ENCODE measurements around the gene ARMC12. TPM values are rescaled to one million over a fixed set of nuclear protein-coding genes. Genes with fewer than 3 reads are reported as not detected.

The ARMC12 gene
- total and polyA plus RNA-seq, 2 of the 13 experiments (the other 11 are each of a cell fraction or from before 2014, with no cell fraction given), result 1.3 TPM; not detected in 1

GRCh38 chr6:35746516-35746915 lies 9.7 kb downstream of the ARMC12 start:
- peaks cover 27% of the 10 kb centered on the region for H3K4me1 ChIP-seq (ENCODE audit: insufficient read depth, low read length)
- BruUV-seq (replicated peaks), result no TSS peak
- H4K20me1 ChIP-seq (ENCODE audit: insufficient read depth, low read length), result no peaks in the 10 kb centered on the region
- no peak for TF ChIP-seq SP2 (CRISPR knock-in tag; IDR thresholded peaks at IDR 0.05)
- no peak for TF ChIP-seq ZNF383 (CRISPR knock-in tag; IDR thresholded peaks at IDR 0.05; ENCODE audit: borderline replicate concordance)
- no peak for TF ChIP-seq MBNL3 (CRISPR knock-in tag; conservative IDR thresholded peaks at IDR 0.05)
- no peak for TF ChIP-seq RAD21 (CRISPR knock-in tag; IDR thresholded peaks at IDR 0.05)
- no peak for TF ChIP-seq REPIN1 (CRISPR knock-in tag; IDR thresholded peaks at IDR 0.05; ENCODE audit: borderline replicate concordance, low read depth)
- TF ChIP-seq FOXP1 (IDR thresholded peaks at IDR 0.05), result no peak
- TF ChIP-seq FOXP1 (CRISPR knock-in tag; IDR thresholded peaks at IDR 0.05), result no peak
- TF ChIP-seq ZNF446 (CRISPR knock-in tag; IDR thresholded peaks at IDR 0.05), result no peak
- no peak for TF ChIP-seq ZNF556 (CRISPR knock-in tag; IDR thresholded peaks at IDR 0.05; ENCODE audit: borderline replicate concordance)
- no peak for TF ChIP-seq THAP9 (CRISPR knock-in tag; IDR thresholded peaks at IDR 0.05; ENCODE audit: borderline replicate concordance)
- TF ChIP-seq PPARG (CRISPR knock-in tag; conservative IDR thresholded peaks at IDR 0.05), result no peak
- intact Hi-C loops (cut with micrococcal nuclease; ENCODE audit: unreplicated experiment) (no loop called here), in situ Hi-C loops (cut with HindIII; ENCODE audit: extremely low pct_ligation_motif_present, low pct_unique_long_range_greater_than_20kb) (no loop called here)
- no peaks in the 10 kb centered on the region for H3K79me2 ChIP-seq (ENCODE audit: insufficient read depth, low read length)
- H3K27ac ChIP-seq (ENCODE audit: extremely low read length, insufficient read depth, low read length), result no peak overlapping the region
- no peak overlapping the region for H3K4me2 ChIP-seq (ENCODE audit: low read depth, low read length)
- no peak for DNase-seq (ENCODE audit: low spot score)
- POLR2A ChIA-PET, result interaction anchor here (0.6 kb wide), 1 partner anchor 58 kb away, joined by 3 read pairs; no protein-coding TSS in a partner anchor
- H3K36me3 ChIP-seq (replicated peaks in 1 of 2; ENCODE audit: control insufficient read depth in 1 of 2, insufficient read depth in 2 of 2, low read length in 2 of 2), result no peaks in the 10 kb centered on the region
- ATAC-seq, result no peak
- no peak overlapping the region for H3K4me3 ChIP-seq (replicated peaks in 1 of 3; ENCODE audit: insufficient read depth in 1 of 3, low read depth in 2 of 3, low read length in 3 of 3)
- CTCF ChIA-PET (ENCODE audit: low intra/inter-chr PET ratio, low total read pairs), result no interaction called here
- FAIRE-seq, result no peak
- H2AFZ ChIP-seq (ENCODE audit: low read length), result no peak overlapping the region
- WGBS (ENCODE audit: low lambda C conversion rate), result 45% methylated on average over 3 of the region's 3 CpGs
- H3K27me3 ChIP-seq (ENCODE audit: control insufficient read depth in 1 of 2, insufficient read depth in 2 of 2, low read length in 2 of 2), result peaks cover 5 to 10% of the 10 kb centered on the region in 2 experiments; a peak in 4 of 5 replicates
- H3K9me3 ChIP-seq (ENCODE audit: low read length), result 0 out of 2 replicates have a peak, but pooled peaks cover 4% of the 10 kb centered on the region
- H3K9ac ChIP-seq (ENCODE audit: insufficient read depth, low read depth, low read length), result no peak overlapping the region

Measured in HepG2 (cell line).